HEK293 (cell line): Measurements from ENCODE around the gene WNT5B.

Experiments
- CTCF ChIA-PET: fragments of 350-600 bp; formaldehyde crosslinking; extraction: SDS; loops from one replicate; lab custom pipeline; 2021; ENCODE audit warnings: antibody characterized with exemption; lab: Yijun Ruan, JAX
- POLR2A ChIA-PET: fragments of 300-600 bp; formaldehyde crosslinking; extraction: SDS; loops from one replicate; lab custom pipeline; 2020; ENCODE audit warnings: antibody characterized with exemption, inconsistent platforms; lab: Yijun Ruan, JAX
- H3K27ac ChIP-seq: fragments of 200-500 bp; sonication (Bioruptor generic); 2 replicates; pipeline ENCODE4 v1.5.1; 2014; ENCODE audit warnings: low read depth, low read length, control low read depth, inconsistent platforms; ENCODE audit errors: extremely low read depth
- H3K36me3 ChIP-seq, 2 experiments: fragments of 200-500 bp in 1 of 2; sonication (Bioruptor generic) in 1 of 2; 1 replicate in 1 of 2; 2 replicates in 1 of 2; pipeline ENCODE4 v1.5.1; 2014 to 2017; ENCODE audit warnings: inconsistent platforms in 2 of 2, low read length in 2 of 2; ENCODE audit not compliant: control insufficient read depth in 2 of 2, insufficient read depth in 1 of 2
- H3K4me1 ChIP-seq: fragments of 200-500 bp; sonication (Bioruptor generic); 2 replicates; pipeline ENCODE4 v1.5.1; 2014; ENCODE audit warnings: mild to moderate bottlenecking, low read length, inconsistent platforms; ENCODE audit not compliant: control insufficient read depth, insufficient read depth
- H3K4me3 ChIP-seq: 2 replicates; pipeline ENCODE4 v1.5.1; 2011; ENCODE audit warnings: low read depth, mild to moderate bottlenecking, control low read depth, low read length, moderate library complexity
- H3K9me3 ChIP-seq: fragments of 200-500 bp; sonication (Bioruptor generic); 2 replicates; pipeline ENCODE4 v1.5.1; 2014; ENCODE audit warnings: low read depth, low read length, inconsistent platforms; ENCODE audit not compliant: control insufficient read depth, insufficient read depth
- BCL11B ChIP-seq: fragments of 450-650 bp; formaldehyde crosslinking; IDR thresholded peaks from 2 replicates; pipeline ENCODE4 v1.5.1; 2016; ENCODE audit warnings: low read depth, missing biosample characterization, missing genetic modification characterization
- KLF16 ChIP-seq: fragments of 450-650 bp; formaldehyde crosslinking; IDR thresholded peaks from 2 replicates; pipeline ENCODE4 v1.5.1; 2017; ENCODE audit warnings: missing biosample characterization, missing genetic modification characterization
- KLF7 ChIP-seq: fragments of 450-650 bp; formaldehyde crosslinking; IDR thresholded peaks from 2 replicates; pipeline ENCODE4 v1.5.1; 2016; ENCODE audit warnings: missing biosample characterization, missing genetic modification characterization, borderline replicate concordance
- REPIN1 ChIP-seq: fragments of 450-650 bp; formaldehyde crosslinking; IDR thresholded peaks from 2 replicates; pipeline ENCODE4 v1.5.1; 2017; ENCODE audit warnings: missing biosample characterization, missing genetic modification characterization, low read depth
- SETDB1 ChIP-seq: IDR thresholded peaks from one replicate; pipeline ENCODE4 v1.6.1; 2017; ENCODE audit warnings: mild to moderate bottlenecking, low read length, moderate library complexity, mixed read lengths; ENCODE audit not compliant: insufficient read length
- YY1 ChIP-seq: fragments of 450-650 bp; formaldehyde crosslinking; IDR thresholded peaks from 2 replicates; pipeline ENCODE4 v1.5.1; 2018; ENCODE audit warnings: missing biosample characterization, missing genetic modification characterization
- ZBTB1 ChIP-seq: fragments of 450-650 bp; formaldehyde crosslinking; IDR thresholded peaks from 2 replicates; pipeline ENCODE4 v1.5.1; 2016; ENCODE audit warnings: missing biosample characterization, missing genetic modification characterization
- ZFP69B ChIP-seq: fragments of 450-650 bp; formaldehyde crosslinking; IDR thresholded peaks from 2 replicates; pipeline ENCODE4 v1.5.1; 2016; ENCODE audit warnings: missing biosample characterization, missing genetic modification characterization
- ZNF112 ChIP-seq: fragments of 450-650 bp; formaldehyde crosslinking; IDR thresholded peaks from 2 replicates; pipeline ENCODE4 v1.5.0; 2017; ENCODE audit warnings: missing biosample characterization, missing genetic modification characterization
- ZNF132 ChIP-seq: fragments of 450-650 bp; formaldehyde crosslinking; IDR thresholded peaks from 2 replicates; pipeline ENCODE4 v1.5.1; 2017; ENCODE audit warnings: missing biosample characterization, missing genetic modification characterization, borderline replicate concordance
- ZNF157 ChIP-seq: fragments of 450-650 bp; formaldehyde crosslinking; IDR thresholded peaks from 2 replicates; pipeline ENCODE4 v1.5.1; 2016; ENCODE audit warnings: missing biosample characterization, missing genetic modification characterization
- ZNF214 ChIP-seq: fragments of 450-650 bp; formaldehyde crosslinking; IDR thresholded peaks from 2 replicates; pipeline ENCODE4 v1.5.1; 2017; ENCODE audit warnings: missing biosample characterization, mild to moderate bottlenecking, missing genetic modification characterization, borderline replicate concordance
- ZNF311 ChIP-seq: fragments of 450-650 bp; formaldehyde crosslinking; IDR thresholded peaks from 2 replicates; pipeline ENCODE4 v1.5.1; 2017; ENCODE audit warnings: missing biosample characterization, missing genetic modification characterization, borderline replicate concordance
- ZNF423 ChIP-seq: fragments of 450-650 bp; formaldehyde crosslinking; IDR thresholded peaks from 2 replicates; pipeline ENCODE4 v1.5.1; 2016; ENCODE audit warnings: missing biosample characterization, missing genetic modification characterization
- ZNF513 ChIP-seq: fragments of 450-650 bp; IDR thresholded peaks from 2 replicates; pipeline ENCODE4 v1.5.1; 2018; ENCODE audit warnings: missing biosample characterization, missing genetic modification characterization
- ZNF521 ChIP-seq: fragments of 450-650 bp; formaldehyde crosslinking; IDR thresholded peaks from 2 replicates; pipeline ENCODE4 v1.5.1; 2017; ENCODE audit warnings: missing biosample characterization, mild to moderate bottlenecking, missing genetic modification characterization
- ZNF560 ChIP-seq: fragments of 450-650 bp; formaldehyde crosslinking; IDR thresholded peaks from 2 replicates; pipeline ENCODE4 v1.5.1; 2017; ENCODE audit warnings: missing biosample characterization, missing genetic modification characterization, borderline replicate concordance
- ZNF580 ChIP-seq: fragments of 450-650 bp; formaldehyde crosslinking; IDR thresholded peaks from 2 replicates; pipeline ENCODE4 v1.5.1; 2016; ENCODE audit warnings: missing biosample characterization, missing genetic modification characterization
- ZNF610 ChIP-seq: fragments of 450-650 bp; formaldehyde crosslinking; IDR thresholded peaks from 2 replicates; pipeline ENCODE4 v1.5.1; 2016; ENCODE audit warnings: missing biosample characterization, missing genetic modification characterization, borderline replicate concordance
- ZNF658 ChIP-seq: fragments of 450-650 bp; formaldehyde crosslinking; IDR thresholded peaks from 2 replicates; pipeline ENCODE4; 2016; ENCODE audit warnings: missing biosample characterization, missing genetic modification characterization
- ZNF768 ChIP-seq: fragments of 450-650 bp; formaldehyde crosslinking; IDR thresholded peaks from 2 replicates; pipeline ENCODE4 v1.5.1; 2018; ENCODE audit warnings: missing biosample characterization, mild to moderate bottlenecking, missing genetic modification characterization
- ZNF791 ChIP-seq: fragments of 450-650 bp; formaldehyde crosslinking; IDR thresholded peaks from 2 replicates; pipeline ENCODE4 v1.5.1; 2016; ENCODE audit warnings: missing biosample characterization, missing genetic modification characterization
- TF ChIP-seq, protein P1 (sequence below): fragments of 450-650 bp; formaldehyde crosslinking; IDR thresholded peaks from 2 replicates; pipeline ENCODE4 v1.5.1; 2016; ENCODE audit warnings: missing biosample characterization, missing genetic modification characterization
- TF ChIP-seq, protein P2 (sequence below): fragments of 450-650 bp; formaldehyde crosslinking; IDR thresholded peaks from 2 replicates; pipeline ENCODE4 v1.5.1; 2016; ENCODE audit warnings: missing biosample characterization, missing genetic modification characterization
- TF ChIP-seq, protein P3 (sequence below): fragments of 450-650 bp; formaldehyde crosslinking; IDR thresholded peaks from 2 replicates; pipeline ENCODE4 v1.5.1; 2016; ENCODE audit warnings: missing biosample characterization, missing genetic modification characterization
- TF ChIP-seq, protein P4 (sequence below): fragments of 450-650 bp; formaldehyde crosslinking; IDR thresholded peaks from 2 replicates; pipeline ENCODE4 v1.5.1; 2016; ENCODE audit warnings: missing biosample characterization, missing genetic modification characterization, borderline replicate concordance

Gene WNT5B

DNA sequence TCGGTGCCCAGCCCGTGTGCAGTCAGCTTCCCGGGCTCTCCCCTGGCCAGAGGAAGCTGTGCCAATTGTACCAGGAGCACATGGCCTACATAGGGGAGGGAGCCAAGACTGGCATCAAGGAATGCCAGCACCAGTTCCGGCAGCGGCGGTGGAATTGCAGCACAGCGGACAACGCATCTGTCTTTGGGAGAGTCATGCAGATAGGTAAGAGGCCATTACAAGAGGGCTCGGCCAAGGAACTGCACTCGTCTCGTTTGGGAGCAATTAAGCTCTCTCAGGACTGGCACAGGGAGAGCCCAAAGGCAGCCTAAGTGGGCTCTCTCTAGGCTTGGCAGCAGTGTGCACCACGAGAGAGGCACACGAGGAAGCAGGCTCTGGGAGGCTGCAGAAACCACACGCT, 3.7 kb downstream of the WNT5B start:
- no peak overlapping the region for H3K4me3 ChIP-seq
- peaks cover 0 to 13% of the 10 kb centered on the region in 2 experiments; a peak in 2 of 3 replicates for H3K36me3 ChIP-seq
- no peaks in the 10 kb centered on the region for H3K9me3 ChIP-seq
- no peak for TF ChIP-seq YY1 (tag by site-specific recombination)
- TF ChIP-seq ZNF768, result no peak
- TF ChIP-seq ZNF157 (tag by site-specific recombination), result no peak
- no peak for TF ChIP-seq ZNF311 (tag by site-specific recombination)
- TF ChIP-seq ZFP69B (tag by site-specific recombination), result no peak
- TF ChIP-seq, protein P1, sequence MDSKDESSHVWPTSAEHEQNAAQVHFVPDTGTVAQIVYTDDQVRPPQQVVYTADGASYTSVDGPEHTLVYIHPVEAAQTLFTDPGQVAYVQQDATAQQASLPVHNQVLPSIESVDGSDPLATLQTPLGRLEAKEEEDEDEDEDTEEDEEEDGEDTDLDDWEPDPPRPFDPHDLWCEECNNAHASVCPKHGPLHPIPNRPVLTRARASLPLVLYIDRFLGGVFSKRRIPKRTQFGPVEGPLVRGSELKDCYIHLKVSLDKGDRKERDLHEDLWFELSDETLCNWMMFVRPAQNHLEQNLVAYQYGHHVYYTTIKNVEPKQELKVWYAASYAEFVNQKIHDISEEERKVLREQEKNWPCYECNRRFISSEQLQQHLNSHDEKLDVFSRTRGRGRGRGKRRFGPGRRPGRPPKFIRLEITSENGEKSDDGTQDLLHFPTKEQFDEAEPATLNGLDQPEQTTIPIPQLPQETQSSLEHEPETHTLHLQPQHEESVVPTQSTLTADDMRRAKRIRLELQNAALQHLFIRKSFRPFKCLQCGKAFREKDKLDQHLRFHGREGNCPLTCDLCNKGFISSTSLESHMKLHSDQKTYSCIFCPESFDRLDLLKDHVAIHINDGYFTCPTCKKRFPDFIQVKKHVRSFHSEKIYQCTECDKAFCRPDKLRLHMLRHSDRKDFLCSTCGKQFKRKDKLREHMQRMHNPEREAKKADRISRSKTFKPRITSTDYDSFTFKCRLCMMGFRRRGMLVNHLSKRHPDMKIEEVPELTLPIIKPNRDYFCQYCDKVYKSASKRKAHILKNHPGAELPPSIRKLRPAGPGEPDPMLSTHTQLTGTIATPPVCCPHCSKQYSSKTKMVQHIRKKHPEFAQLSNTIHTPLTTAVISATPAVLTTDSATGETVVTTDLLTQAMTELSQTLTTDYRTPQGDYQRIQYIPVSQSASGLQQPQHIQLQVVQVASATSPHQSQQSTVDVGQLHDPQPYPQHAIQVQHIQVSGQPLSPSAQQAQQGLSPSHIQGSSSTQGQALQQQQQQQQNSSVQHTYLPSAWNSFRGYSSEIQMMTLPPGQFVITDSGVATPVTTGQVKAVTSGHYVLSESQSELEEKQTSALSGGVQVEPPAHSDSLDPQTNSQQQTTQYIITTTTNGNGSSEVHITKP (tag by site-specific recombination), result no peak
- TF ChIP-seq ZNF132 (tag by site-specific recombination), result no peak
- TF ChIP-seq KLF7 (tag by site-specific recombination), result no peak
- TF ChIP-seq ZNF610 (tag by site-specific recombination), result no peak
- TF ChIP-seq ZNF580 (tag by site-specific recombination), result no peak
- TF ChIP-seq, protein P2, sequence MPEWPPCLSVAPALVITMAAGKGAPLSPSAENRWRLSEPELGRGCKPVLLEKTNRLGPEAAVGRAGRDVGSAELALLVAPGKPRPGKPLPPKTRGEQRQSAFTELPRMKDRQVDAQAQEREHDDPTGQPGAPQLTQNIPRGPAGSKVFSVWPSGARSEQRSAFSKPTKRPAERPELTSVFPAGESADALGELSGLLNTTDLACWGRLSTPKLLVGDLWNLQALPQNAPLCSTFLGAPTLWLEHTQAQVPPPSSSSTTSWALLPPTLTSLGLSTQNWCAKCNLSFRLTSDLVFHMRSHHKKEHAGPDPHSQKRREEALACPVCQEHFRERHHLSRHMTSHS (tag by site-specific recombination), result no peak
- no peak for TF ChIP-seq BCL11B (tag by site-specific recombination)
- TF ChIP-seq ZNF521 (tag by site-specific recombination), result no peak
- no peak for TF ChIP-seq ZNF658
- H3K27ac ChIP-seq, result no peak overlapping the region
- peaks cover 3% of the 10 kb centered on the region; the same call in 1 of the 2 replicates for H3K4me1 ChIP-seq
- ChIA-PET CTCF (interaction anchor here (0.5 to 1.2 kb wide), 3 partner anchors 44 to 334 kb away, joined by 3 to 4 read pairs (median 3); no protein-coding TSS in a partner anchor), POLR2A (no interaction called here)

DNA sequence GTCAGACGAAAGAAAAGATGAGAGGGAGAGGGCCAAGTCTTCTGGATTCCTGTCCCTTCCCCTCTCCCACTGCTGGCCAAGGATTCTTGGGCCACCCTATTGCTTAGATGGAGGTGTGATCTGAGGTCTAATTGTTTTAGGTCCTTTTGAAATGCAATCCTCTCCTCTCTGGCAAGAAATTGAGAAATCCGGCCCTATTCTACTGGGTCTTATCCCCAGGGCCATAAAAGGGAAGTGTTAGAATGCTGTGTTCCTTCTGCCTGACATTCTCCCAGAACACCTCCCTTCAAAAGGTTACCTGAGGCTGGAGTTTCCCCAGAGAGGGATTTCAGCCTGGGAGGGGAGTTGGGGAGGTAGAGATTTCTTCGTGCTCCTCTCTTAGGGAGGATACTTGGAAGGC, 4.4 kb downstream of the WNT5B start:
- Histone ChIP-seq H3K4me1 (peaks cover 3% of the 10 kb centered on the region; the same call in 1 of the 2 replicates), H3K9me3 (no peaks in the 10 kb centered on the region), H3K27ac (no peak overlapping the region), H3K36me3 (peaks cover 0 to 13% of the 10 kb centered on the region in 2 experiments; a peak in 2 of 3 replicates), H3K4me3 (no peak overlapping the region)
- TF ChIP-seq, protein P3, sequence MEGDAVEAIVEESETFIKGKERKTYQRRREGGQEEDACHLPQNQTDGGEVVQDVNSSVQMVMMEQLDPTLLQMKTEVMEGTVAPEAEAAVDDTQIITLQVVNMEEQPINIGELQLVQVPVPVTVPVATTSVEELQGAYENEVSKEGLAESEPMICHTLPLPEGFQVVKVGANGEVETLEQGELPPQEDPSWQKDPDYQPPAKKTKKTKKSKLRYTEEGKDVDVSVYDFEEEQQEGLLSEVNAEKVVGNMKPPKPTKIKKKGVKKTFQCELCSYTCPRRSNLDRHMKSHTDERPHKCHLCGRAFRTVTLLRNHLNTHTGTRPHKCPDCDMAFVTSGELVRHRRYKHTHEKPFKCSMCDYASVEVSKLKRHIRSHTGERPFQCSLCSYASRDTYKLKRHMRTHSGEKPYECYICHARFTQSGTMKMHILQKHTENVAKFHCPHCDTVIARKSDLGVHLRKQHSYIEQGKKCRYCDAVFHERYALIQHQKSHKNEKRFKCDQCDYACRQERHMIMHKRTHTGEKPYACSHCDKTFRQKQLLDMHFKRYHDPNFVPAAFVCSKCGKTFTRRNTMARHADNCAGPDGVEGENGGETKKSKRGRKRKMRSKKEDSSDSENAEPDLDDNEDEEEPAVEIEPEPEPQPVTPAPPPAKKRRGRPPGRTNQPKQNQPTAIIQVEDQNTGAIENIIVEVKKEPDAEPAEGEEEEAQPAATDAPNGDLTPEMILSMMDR, result no peak
- no peak for TF ChIP-seq ZNF513 (tag by site-specific recombination)
- TF ChIP-seq ZNF423 (tag by site-specific recombination), result no peak
- TF ChIP-seq, protein P4, sequence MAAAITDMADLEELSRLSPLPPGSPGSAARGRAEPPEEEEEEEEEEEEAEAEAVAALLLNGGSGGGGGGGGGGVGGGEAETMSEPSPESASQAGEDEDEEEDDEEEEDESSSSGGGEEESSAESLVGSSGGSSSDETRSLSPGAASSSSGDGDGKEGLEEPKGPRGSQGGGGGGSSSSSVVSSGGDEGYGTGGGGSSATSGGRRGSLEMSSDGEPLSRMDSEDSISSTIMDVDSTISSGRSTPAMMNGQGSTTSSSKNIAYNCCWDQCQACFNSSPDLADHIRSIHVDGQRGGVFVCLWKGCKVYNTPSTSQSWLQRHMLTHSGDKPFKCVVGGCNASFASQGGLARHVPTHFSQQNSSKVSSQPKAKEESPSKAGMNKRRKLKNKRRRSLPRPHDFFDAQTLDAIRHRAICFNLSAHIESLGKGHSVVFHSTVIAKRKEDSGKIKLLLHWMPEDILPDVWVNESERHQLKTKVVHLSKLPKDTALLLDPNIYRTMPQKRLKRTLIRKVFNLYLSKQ (tag by site-specific recombination), result no peak
- TF ChIP-seq REPIN1 (tag by site-specific recombination), result no peak
- TF ChIP-seq SETDB1, result no peak
- TF ChIP-seq KLF16 (tag by site-specific recombination), result no peak
- TF ChIP-seq ZNF214 (tag by site-specific recombination), result no peak
- no peak for TF ChIP-seq ZBTB1 (tag by site-specific recombination)
- TF ChIP-seq ZNF791 (tag by site-specific recombination), result no peak
- TF ChIP-seq ZNF112 (tag by site-specific recombination), result no peak
- TF ChIP-seq ZNF560, result no peak
- ChIA-PET POLR2A (no interaction called here), CTCF (interaction anchor here (0.7 to 3.1 kb wide), 8 partner anchors 11 to 515 kb away, joined by 3 to 40 read pairs (median 22); no protein-coding TSS in a partner anchor)
